NOMO-1 (cell line): ENCODE data around the gene MAML3.

Source experiments
- DNase-seq, 2 experiments: peaks; one replicate each; lab custom pipeline; 2025; ENCODE audit not compliant: unreplicated experiment in 2 of 2; lab: John Stamatoyannopoulos, UW

MAML3 gene

GRCh38 chr4:139910106-139910505 is 243.9 kb downstream of the MAML3 start:
- no peak for DNase-seq

- no peak for DNase-seq
Measured at GRCh38 chr4:139908636-139909437, 245.1 kb downstream of the MAML3 start.

- DNase-seq: no peak
Measured at GRCh38 chr4:139907001-139907809, 246.8 kb downstream of the MAML3 start.

GRCh38 chr4:139905489-139905888 is 248.5 kb downstream of the MAML3 start:
- no peak for DNase-seq

GRCh38 chr4:139904406-139904805 is 249.6 kb downstream of the MAML3 start:
- DNase-seq: no peak

- peak in 1 of 2 experiments; percentile 7 for DNase-seq
Measured at GRCh38 chr4:139903845-139904244, 250.1 kb downstream of the MAML3 start.

GRCh38 chr4:139902321-139903320 is 251.4 kb downstream of the MAML3 start:
- no peak for DNase-seq

GRCh38 chr4:139901531-139902320 is 252.3 kb downstream of the MAML3 start:
- no peak for DNase-seq

- DNase-seq: no peak
Measured at GRCh38 chr4:139900964-139901376, 253.0 kb downstream of the MAML3 start.

- no peak for DNase-seq
Measured at GRCh38 chr4:139899346-139899745, 254.6 kb downstream of the MAML3 start.

GRCh38 chr4:139898293-139898692 is 255.7 kb downstream of the MAML3 start:
- no peak for DNase-seq

GRCh38 chr4:139896091-139896604 is 257.8 kb downstream of the MAML3 start:
- no peak for DNase-seq

- DNase-seq: no peak
Measured at GRCh38 chr4:139893801-139894200, 260.2 kb downstream of the MAML3 start.

- DNase-seq: no peak
Measured at GRCh38 chr4:139892973-139893736, 260.8 kb downstream of the MAML3 start.

- peak in 1 of 2 experiments; percentile 53 for DNase-seq
Measured at GRCh38 chr4:139890816-139891215, 263.2 kb downstream of the MAML3 start.

- no peak for DNase-seq
Measured at GRCh38 chr4:139889901-139890300, 264.1 kb downstream of the MAML3 start.

- no peak for DNase-seq
Measured at GRCh38 chr4:139889264-139889663, 264.7 kb downstream of the MAML3 start.

- DNase-seq: no peak
Measured at GRCh38 chr4:139887962-139888735, 265.8 kb downstream of the MAML3 start.
